Stimulated activated effector memory CD8-positive, alpha-beta T cell treated with anti-CD3 and anti-CD28 coated beads, Interleukin-12 subunit alpha, Interleukin-12 subunit beta, amount 100 ng/mL, for 72 hours (primary cell): ENCODE measurements around the gene PBX3.

Experiments used
- ATAC-seq: fragments of 150-1000 bp; cut with Tn5 transposase; 2 replicates; pipeline ENCODE4 v1.10.0; 2021
- DNase-seq, 2 donors: peaks; one replicate each; pipeline ENCODE4 v3.0.0; 2021 to 2022; ENCODE audit warnings: low spot score in 2 of 2
- H3K27ac Mint-ChIP-seq: one replicate; pipeline ENCODE4 v1.8.0; 2022; ENCODE audit warnings: mild to moderate bottlenecking, mixed read lengths
- H3K36me3 Mint-ChIP-seq: one replicate; pipeline ENCODE4 v1.8.0; 2022; ENCODE audit warnings: mild to moderate bottlenecking, mixed read lengths
- H3K4me1 Mint-ChIP-seq: one replicate; pipeline ENCODE4 v1.8.0; 2022; ENCODE audit warnings: mixed read lengths
- H3K4me3 Mint-ChIP-seq: one replicate; pipeline ENCODE4 v1.8.0; 2022; ENCODE audit warnings: mild to moderate bottlenecking, mixed read lengths
- H3K9me3 Mint-ChIP-seq: one replicate; pipeline ENCODE4 v1.8.0; 2022; ENCODE audit warnings: mixed read lengths

Gene PBX3

GRCh38 chr9:125747053-125747764 is at the start of gene PBX3:
Gene PBX3 (plus strand): TSS chr9:125747373.
- H3K36me3 Mint-ChIP-seq: peaks cover 23% of the 10 kb centered on the region
- ATAC-seq: peak; percentile 26
- peak; percentile 22 to 75 for DNase-seq
- H3K27ac Mint-ChIP-seq: peak within 1 kb of the TSS; percentile 97
- peak within 1 kb of the TSS; percentile 94 for H3K4me3 Mint-ChIP-seq
- peaks cover 6% of the 10 kb centered on the region for H3K4me1 Mint-ChIP-seq
- no peaks in the 10 kb centered on the region for H3K9me3 Mint-ChIP-seq

GRCh38 chr9:125699870-125700269 is 47.3 kb upstream of the PBX3 start:
- Mint-ChIP-seq H3K4me1 (peaks cover 37% of the 10 kb centered on the region), H3K36me3 (peaks cover 6% of the 10 kb centered on the region), H3K9me3 (no peaks in the 10 kb centered on the region), H3K4me3 (no peak overlapping the region), H3K27ac (no peak overlapping the region)
- DNase-seq: no peak
- no peak for ATAC-seq

- Mint-ChIP-seq H3K27ac (peak overlapping the region; percentile 52), H3K4me1 (peaks cover 47% of the 10 kb centered on the region), H3K4me3 (peak overlapping the region; percentile 42), H3K9me3 (no peaks in the 10 kb centered on the region), H3K36me3 (peaks cover 4% of the 10 kb centered on the region)
- peak; percentile 91 for ATAC-seq
- DNase-seq: peak in 1 of 2 donors; percentile 60
Observed at GRCh38 chr9:125700791-125701190, 46.4 kb upstream of the PBX3 start.

GRCh38 chr9:125701351-125701750 is 45.8 kb upstream of the PBX3 start:
- ATAC-seq: peak; percentile 96
- Mint-ChIP-seq H3K27ac (peak overlapping the region; percentile 52), H3K4me1 (peaks cover 52% of the 10 kb centered on the region), H3K9me3 (no peaks in the 10 kb centered on the region), H3K4me3 (peak overlapping the region; percentile 42), H3K36me3 (no peaks in the 10 kb centered on the region)
- peak in 1 of 2 donors; percentile 52 for DNase-seq

GRCh38 chr9:125703662-125704061 is 43.5 kb upstream of the PBX3 start:
- H3K9me3 Mint-ChIP-seq: no peaks in the 10 kb centered on the region
- H3K4me3 Mint-ChIP-seq: no peak overlapping the region
- no peak for DNase-seq
- H3K4me1 Mint-ChIP-seq: peaks cover 46% of the 10 kb centered on the region
- ATAC-seq: no peak
- peak overlapping the region; percentile 23 for H3K27ac Mint-ChIP-seq
- H3K36me3 Mint-ChIP-seq: no peaks in the 10 kb centered on the region

GRCh38 chr9:125705893-125706292 is 41.3 kb upstream of the PBX3 start:
- peak overlapping the region; percentile 89 for H3K27ac Mint-ChIP-seq
- H3K4me3 Mint-ChIP-seq: peak overlapping the region; percentile 76
- peaks cover 41% of the 10 kb centered on the region for H3K4me1 Mint-ChIP-seq
- no peaks in the 10 kb centered on the region for H3K9me3 Mint-ChIP-seq
- DNase-seq (no peak), ATAC-seq (no peak)
- no peaks in the 10 kb centered on the region for H3K36me3 Mint-ChIP-seq

GRCh38 chr9:125706651-125707471 is 40.3 kb upstream of the PBX3 start, which contains the start of gene MAPKAP1:
Gene MAPKAP1 (minus strand): TSS chr9:125707208. CDS start chr9:125672574, 34,634 bp downstream.
- Mint-ChIP-seq H3K9me3 (no peaks in the 10 kb centered on the region), H3K4me1 (peaks cover 39% of the 10 kb centered on the region), H3K27ac (peak within 1 kb of the TSS; percentile 89), H3K36me3 (no peaks in the 10 kb centered on the region), H3K4me3 (peak within 1 kb of the TSS; percentile 76)
- ATAC-seq (peak; percentile 99), DNase-seq (peak; percentile 82 to 94)

GRCh38 chr9:125707472-125707804 is 39.7 kb upstream of the PBX3 start:
- Mint-ChIP-seq H3K27ac (peak overlapping the region; percentile 89), H3K4me1 (peaks cover 39% of the 10 kb centered on the region), H3K9me3 (no peaks in the 10 kb centered on the region), H3K36me3 (no peaks in the 10 kb centered on the region), H3K4me3 (peak overlapping the region; percentile 76)
- no peak for DNase-seq
- ATAC-seq: peak; percentile 1

GRCh38 chr9:125726456-125727132 is 20.6 kb upstream of the PBX3 start:
- no peaks in the 10 kb centered on the region for H3K36me3 Mint-ChIP-seq
- H3K4me1 Mint-ChIP-seq: no peaks in the 10 kb centered on the region
- H3K9me3 Mint-ChIP-seq: no peaks in the 10 kb centered on the region
- ATAC-seq (no peak), DNase-seq (no peak)
- H3K4me3 Mint-ChIP-seq: no peak overlapping the region
- H3K27ac Mint-ChIP-seq: no peak overlapping the region

GRCh38 chr9:125730168-125730567 is 17.0 kb upstream of the PBX3 start:
- DNase-seq (no peak), ATAC-seq (no peak)
- H3K36me3 Mint-ChIP-seq: no peaks in the 10 kb centered on the region
- H3K27ac Mint-ChIP-seq: no peak overlapping the region
- H3K4me3 Mint-ChIP-seq: no peak overlapping the region
- H3K9me3 Mint-ChIP-seq: no peaks in the 10 kb centered on the region
- H3K4me1 Mint-ChIP-seq: no peaks in the 10 kb centered on the region

- no peak for ATAC-seq
- no peak overlapping the region for H3K27ac Mint-ChIP-seq
- no peaks in the 10 kb centered on the region for H3K36me3 Mint-ChIP-seq
- no peak overlapping the region for H3K4me3 Mint-ChIP-seq
- DNase-seq: no peak
- no peaks in the 10 kb centered on the region for H3K4me1 Mint-ChIP-seq
- no peaks in the 10 kb centered on the region for H3K9me3 Mint-ChIP-seq
Observed at GRCh38 chr9:125732562-125732961, 14.6 kb upstream of the PBX3 start.

- no peak for ATAC-seq
- Mint-ChIP-seq H3K27ac (no peak overlapping the region), H3K4me3 (no peak overlapping the region), H3K36me3 (no peaks in the 10 kb centered on the region), H3K4me1 (no peaks in the 10 kb centered on the region), H3K9me3 (no peaks in the 10 kb centered on the region)
- no peak for DNase-seq
Observed at GRCh38 chr9:125739436-125739835, 7.7 kb upstream of the PBX3 start.

GRCh38 chr9:125742657-125743056 is 4.5 kb upstream of the PBX3 start:
- H3K36me3 Mint-ChIP-seq: peaks cover 7% of the 10 kb centered on the region
- no peak overlapping the region for H3K27ac Mint-ChIP-seq
- ATAC-seq: no peak
- no peak overlapping the region for H3K4me3 Mint-ChIP-seq
- H3K9me3 Mint-ChIP-seq: no peaks in the 10 kb centered on the region
- no peaks in the 10 kb centered on the region for H3K4me1 Mint-ChIP-seq
- no peak for DNase-seq

- Mint-ChIP-seq H3K27ac (no peak overlapping the region), H3K4me1 (no peaks in the 10 kb centered on the region), H3K9me3 (no peaks in the 10 kb centered on the region), H3K4me3 (no peak overlapping the region), H3K36me3 (peaks cover 15% of the 10 kb centered on the region)
- DNase-seq (no peak), ATAC-seq (no peak)
Observed at GRCh38 chr9:125743682-125744428, 3.3 kb upstream of the PBX3 start.

- H3K9me3 Mint-ChIP-seq: no peaks in the 10 kb centered on the region
- DNase-seq (no peak), ATAC-seq (no peak)
- no peaks in the 10 kb centered on the region for H3K4me1 Mint-ChIP-seq
- H3K4me3 Mint-ChIP-seq: peak overlapping the region; percentile 94
- H3K27ac Mint-ChIP-seq: no peak overlapping the region
- H3K36me3 Mint-ChIP-seq: peaks cover 22% of the 10 kb centered on the region
Observed at GRCh38 chr9:125744616-125745015, 2.6 kb upstream of the PBX3 start.
